Hepatocyte (in vitro differentiated cells): ENCODE measurements around the gene PHF11. TPM values are rescaled to one million over a fixed set of nuclear protein-coding genes. Genes with fewer than 3 reads are reported as not detected.

Experiments used
- DNase-seq: peaks from one replicate; pipeline ENCODE4 v3.0.0-alpha.2; 2016; ENCODE audit warnings: low spot score
- H2AFZ ChIP-seq: fragments of 200-600 bp; sonication (generic); 2 replicates; pipeline ENCODE4 v1.6.0; 2016; ENCODE audit warnings: antibody characterized with exemption, mild to moderate bottlenecking
- H3K27ac ChIP-seq: fragments of 200-600 bp; sonication (generic); 2 replicates; pipeline ENCODE4 v1.5.1; 2016; ENCODE audit warnings: mild to moderate bottlenecking
- H3K27me3 ChIP-seq: fragments of 200-600 bp; sonication (generic); 2 replicates; pipeline ENCODE4 v1.6.1; 2016
- H3K36me3 ChIP-seq: fragments of 200-600 bp; sonication (generic); replicated peaks from 2 replicates; pipeline ENCODE4 v1.5.1; 2016; ENCODE audit warnings: low read depth; ENCODE audit not compliant: insufficient read depth
- H3K4me1 ChIP-seq: fragments of 200-600 bp; sonication (generic); 2 replicates; pipeline ENCODE4 v1.5.1; 2016; ENCODE audit warnings: mild to moderate bottlenecking, moderate library complexity; ENCODE audit not compliant: insufficient read depth
- H3K4me2 ChIP-seq: fragments of 200-600 bp; sonication (generic); 2 replicates; pipeline ENCODE4 v1.6.0; 2016
- H3K4me3 ChIP-seq: fragments of 200-600 bp; sonication (generic); 2 replicates; pipeline ENCODE4 v1.5.1; 2016; ENCODE audit warnings: mild to moderate bottlenecking
- H3K79me2 ChIP-seq: fragments of 200-600 bp; sonication (generic); 2 replicates; pipeline ENCODE4 v1.6.0; 2017; ENCODE audit warnings: mild to moderate bottlenecking
- H3K9me2 ChIP-seq: fragments of 200-600 bp; sonication (generic); replicated peaks from 2 replicates; pipeline ENCODE4 v1.6.0; 2017; ENCODE audit warnings: mild to moderate bottlenecking; ENCODE audit not compliant: insufficient read depth
- H3K9me3 ChIP-seq: fragments of 200-600 bp; sonication (generic); 2 replicates; pipeline ENCODE4 v1.5.1; 2016; ENCODE audit warnings: low read depth, mild to moderate bottlenecking
- H4K20me1 ChIP-seq: fragments of 200-600 bp; sonication (generic); 2 replicates; pipeline ENCODE4 v1.6.0; 2016; ENCODE audit warnings: mild to moderate bottlenecking; ENCODE audit not compliant: insufficient read depth, poor library complexity, severe bottlenecking
- CTCF ChIP-seq: fragments of 200-600 bp; sonication (generic); IDR thresholded peaks from 2 replicates; pipeline ENCODE4 v1.5.1; 2016; ENCODE audit warnings: antibody characterized with exemption, mild to moderate bottlenecking; ENCODE audit not compliant: poor library complexity
- EZH2 ChIP-seq: fragments of 200-600 bp; sonication (generic); IDR thresholded peaks from 2 replicates; pipeline ENCODE4 v1.6.1; 2016; ENCODE audit warnings: antibody characterized with exemption, mild to moderate bottlenecking, borderline replicate concordance
- EZH2phosphoT487 ChIP-seq: fragments of 200-600 bp; sonication (generic); IDR thresholded peaks from one replicate; pipeline ENCODE4 v1.6.1; 2018; ENCODE audit warnings: antibody characterized with exemption, mild to moderate bottlenecking, low read depth, moderate library complexity; ENCODE audit not compliant: unreplicated experiment, severe bottlenecking
- WGBS: methylation state at CpG from one replicate; pipeline ENCODE4 v1.1.6; 2016; ENCODE audit warnings: low lambda C conversion rate; ENCODE audit errors: missing lambda C conversion rate; 5-methylcytosine and 5-hydroxymethylcytosine counted together
- polyA plus RNA-seq: library from polyadenylated mRNA; unstranded; fragments of >200 nt; fragmentation: Nextera tagmentation; extraction: Ambion mirVana; gene quantifications from 2 replicates; pipeline ENCODE4 v1.2.1, GENCODE V29; 2016
- total RNA-seq: library from RNA; depleted of rRNA; stranded (reverse); fragments of >200 nt; gene quantifications from 2 replicates; pipeline ENCODE4 v1.2.3, GENCODE V29; 2014

The PHF11 gene
- total and polyA plus RNA-seq, 2 experiments from 2014 or later, result 14.4 to 17.7 TPM

DNA sequence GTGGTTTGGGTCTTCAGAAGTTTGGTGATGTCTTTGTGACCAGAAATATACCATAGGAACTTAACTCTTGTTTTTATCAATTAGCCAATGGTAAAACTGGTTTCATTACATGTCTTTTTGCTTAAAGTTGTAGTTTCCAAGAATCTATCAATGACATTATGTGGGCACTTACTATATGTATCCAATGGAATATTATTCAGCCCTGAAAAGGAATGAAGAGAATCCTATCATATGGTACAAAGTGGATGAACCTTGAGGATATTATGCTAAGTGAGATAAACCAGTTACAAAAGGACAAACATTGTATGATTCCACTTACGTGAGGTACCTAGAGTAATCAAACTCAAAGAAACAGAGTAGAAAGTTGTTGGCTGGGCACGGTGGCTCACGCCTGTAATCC is 63.3 kb downstream of the PHF11 start:
- H4K20me1 ChIP-seq, result no peaks in the 10 kb centered on the region
- no peaks in the 10 kb centered on the region for H3K9me2 ChIP-seq
- DNase-seq, result no peak
- no peak for TF ChIP-seq EZH2
- TF ChIP-seq CTCF, result no peak
- TF ChIP-seq EZH2phosphoT487, result no peak
- peaks cover 2% of the 10 kb centered on the region for H3K36me3 ChIP-seq
- no peak overlapping the region for H3K4me2 ChIP-seq
- H3K27me3 ChIP-seq, result no peaks in the 10 kb centered on the region
- no peaks in the 10 kb centered on the region for H3K4me1 ChIP-seq
- H3K4me3 ChIP-seq, result no peak overlapping the region
- H3K79me2 ChIP-seq, result no peaks in the 10 kb centered on the region
- no peak overlapping the region for H3K27ac ChIP-seq
- WGBS, result 98% methylated on average over 3 of the region's 3 CpGs
- H2AFZ ChIP-seq, result no peak overlapping the region
- H3K9me3 ChIP-seq, result no peaks in the 10 kb centered on the region

- no peaks in the 10 kb centered on the region for H3K9me3 ChIP-seq
- peak overlapping the region; percentile 69 for H3K27ac ChIP-seq
- TF ChIP-seq EZH2 (no peak), CTCF (peak; percentile 32)
- H4K20me1 ChIP-seq, result no peaks in the 10 kb centered on the region
- no peak overlapping the region for H3K4me3 ChIP-seq
- 45% methylated on average over 10 of the region's 10 CpGs for WGBS
- H3K4me2 ChIP-seq, result peak overlapping the region; percentile 60
- no peaks in the 10 kb centered on the region for H3K79me2 ChIP-seq
- H3K9me2 ChIP-seq, result no peaks in the 10 kb centered on the region
- peak; percentile 66 for DNase-seq
- peaks cover 2% of the 10 kb centered on the region for H3K36me3 ChIP-seq
- H3K4me1 ChIP-seq, result no peaks in the 10 kb centered on the region
- no peaks in the 10 kb centered on the region for H3K27me3 ChIP-seq
- no peak overlapping the region for H2AFZ ChIP-seq
Measured at GRCh38 chr13:49560270-49561061, 64.7 kb downstream of the PHF11 start.

GRCh38 chr13:49561062-49561410 is 65.3 kb downstream of the PHF11 start:
- no peak overlapping the region for H3K4me3 ChIP-seq
- H3K27me3 ChIP-seq, result no peaks in the 10 kb centered on the region
- H3K4me2 ChIP-seq, result peak overlapping the region; percentile 60
- no peaks in the 10 kb centered on the region for H3K9me2 ChIP-seq
- no peaks in the 10 kb centered on the region for H3K9me3 ChIP-seq
- H3K79me2 ChIP-seq, result no peaks in the 10 kb centered on the region
- no peaks in the 10 kb centered on the region for H4K20me1 ChIP-seq
- peak; percentile 58 for DNase-seq
- no peak overlapping the region for H2AFZ ChIP-seq
- no peaks in the 10 kb centered on the region for H3K4me1 ChIP-seq
- 25% methylated on average over 3 of the region's 3 CpGs for WGBS
- H3K27ac ChIP-seq, result peak overlapping the region; percentile 69
- peaks cover 2% of the 10 kb centered on the region for H3K36me3 ChIP-seq
- TF ChIP-seq EZH2phosphoT487, result no peak
- no peak for TF ChIP-seq CTCF
- TF ChIP-seq EZH2, result no peak
